ENCODE results near the gene S100PBP.

The S100PBP gene

DNA sequence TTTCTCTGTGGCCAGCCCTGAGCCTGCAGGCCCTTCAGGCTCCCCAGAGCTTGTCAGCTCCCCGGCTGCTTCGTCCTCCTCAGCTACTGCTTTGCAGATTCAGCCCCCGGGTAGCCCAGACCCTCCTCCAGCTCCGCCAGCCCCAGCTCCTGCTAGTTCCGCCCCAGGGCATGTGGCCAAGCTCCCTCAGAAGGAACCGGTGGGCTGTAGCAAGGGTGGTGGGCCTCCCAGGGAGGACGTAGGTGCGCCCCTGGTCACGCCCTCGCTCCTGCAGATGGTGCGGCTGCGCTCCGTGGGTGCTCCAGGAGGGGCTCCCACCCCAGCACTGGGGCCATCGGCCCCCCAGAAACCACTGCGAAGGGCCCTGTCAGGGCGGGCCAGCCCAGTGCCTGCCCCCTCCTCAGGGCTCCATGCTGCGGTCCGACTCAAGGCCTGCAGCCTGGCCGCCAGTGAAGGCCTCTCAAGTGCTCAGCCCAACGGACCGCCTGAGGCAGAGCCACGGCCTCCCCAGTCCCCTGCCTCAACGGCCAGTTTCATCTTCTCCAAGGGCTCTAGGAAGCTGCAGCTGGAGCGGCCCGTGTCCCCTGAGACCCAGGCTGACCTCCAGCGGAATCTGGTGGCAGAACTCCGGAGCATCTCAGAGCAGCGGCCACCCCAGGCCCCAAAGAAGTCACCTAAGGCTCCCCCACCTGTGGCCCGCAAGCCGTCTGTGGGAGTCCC lies 45.7 kb upstream of the S100PBP start:
- DNase-seq (ENCODE audit: low spot score): no peak
- in situ Hi-C loops (cut with MboI; ENCODE audit: low sequenced_read_pairs, unreplicated experiment): no loop called here

DNA sequence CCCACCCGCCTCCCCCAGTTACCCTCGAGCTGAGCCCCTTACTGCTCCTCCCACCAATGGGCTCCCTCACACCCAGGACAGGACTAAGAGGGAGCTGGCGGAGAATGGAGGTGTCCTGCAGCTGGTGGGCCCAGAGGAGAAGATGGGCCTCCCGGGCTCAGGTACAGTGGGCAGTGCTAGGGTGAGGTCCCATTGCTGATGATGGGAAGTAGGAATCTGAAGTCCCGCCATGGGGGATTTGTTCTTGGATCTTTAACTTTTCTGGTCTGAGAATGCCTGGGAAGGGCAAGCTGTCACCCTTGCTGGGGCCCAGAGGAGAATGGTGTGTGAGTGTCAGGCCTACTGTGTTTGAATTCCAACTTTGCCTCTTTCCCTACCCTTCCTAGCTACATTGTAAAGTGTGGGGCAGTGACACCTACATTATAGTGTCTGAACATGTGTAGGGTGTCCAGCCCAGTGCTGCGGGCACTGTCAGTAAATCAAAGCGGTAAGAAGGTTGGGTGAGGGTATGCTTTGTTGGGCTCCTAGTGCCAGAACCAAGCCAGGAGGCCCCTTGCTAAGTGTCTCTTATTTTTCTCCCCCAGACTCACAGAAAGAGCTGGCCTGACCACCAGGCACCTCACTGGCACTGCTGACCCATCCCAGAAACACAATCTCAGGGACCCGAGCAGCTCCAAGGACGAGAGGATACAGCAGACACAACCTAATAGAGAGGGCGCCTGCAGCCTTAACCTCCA lies 45.0 kb upstream of the S100PBP start:
- TF ChIP-seq, protein P1, sequence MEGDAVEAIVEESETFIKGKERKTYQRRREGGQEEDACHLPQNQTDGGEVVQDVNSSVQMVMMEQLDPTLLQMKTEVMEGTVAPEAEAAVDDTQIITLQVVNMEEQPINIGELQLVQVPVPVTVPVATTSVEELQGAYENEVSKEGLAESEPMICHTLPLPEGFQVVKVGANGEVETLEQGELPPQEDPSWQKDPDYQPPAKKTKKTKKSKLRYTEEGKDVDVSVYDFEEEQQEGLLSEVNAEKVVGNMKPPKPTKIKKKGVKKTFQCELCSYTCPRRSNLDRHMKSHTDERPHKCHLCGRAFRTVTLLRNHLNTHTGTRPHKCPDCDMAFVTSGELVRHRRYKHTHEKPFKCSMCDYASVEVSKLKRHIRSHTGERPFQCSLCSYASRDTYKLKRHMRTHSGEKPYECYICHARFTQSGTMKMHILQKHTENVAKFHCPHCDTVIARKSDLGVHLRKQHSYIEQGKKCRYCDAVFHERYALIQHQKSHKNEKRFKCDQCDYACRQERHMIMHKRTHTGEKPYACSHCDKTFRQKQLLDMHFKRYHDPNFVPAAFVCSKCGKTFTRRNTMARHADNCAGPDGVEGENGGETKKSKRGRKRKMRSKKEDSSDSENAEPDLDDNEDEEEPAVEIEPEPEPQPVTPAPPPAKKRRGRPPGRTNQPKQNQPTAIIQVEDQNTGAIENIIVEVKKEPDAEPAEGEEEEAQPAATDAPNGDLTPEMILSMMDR (IDR thresholded peaks at IDR 0.05; ENCODE audit: borderline replicate concordance, control extremely low read depth, extremely low read depth, insufficient read depth, missing control alignments): no peak
- no peak for DNase-seq (ENCODE audit: low spot score)
- in situ Hi-C loops (cut with MboI; ENCODE audit: low sequenced_read_pairs, unreplicated experiment): no loop called here

More for the DNA sequence above, 45.7 kb upstream of the S100PBP start:
- TF ChIP-seq, protein P1 (IDR thresholded peaks at IDR 0.05; ENCODE audit: borderline replicate concordance, control extremely low read depth, extremely low read depth, insufficient read depth, missing control alignments): no peak

DNA sequence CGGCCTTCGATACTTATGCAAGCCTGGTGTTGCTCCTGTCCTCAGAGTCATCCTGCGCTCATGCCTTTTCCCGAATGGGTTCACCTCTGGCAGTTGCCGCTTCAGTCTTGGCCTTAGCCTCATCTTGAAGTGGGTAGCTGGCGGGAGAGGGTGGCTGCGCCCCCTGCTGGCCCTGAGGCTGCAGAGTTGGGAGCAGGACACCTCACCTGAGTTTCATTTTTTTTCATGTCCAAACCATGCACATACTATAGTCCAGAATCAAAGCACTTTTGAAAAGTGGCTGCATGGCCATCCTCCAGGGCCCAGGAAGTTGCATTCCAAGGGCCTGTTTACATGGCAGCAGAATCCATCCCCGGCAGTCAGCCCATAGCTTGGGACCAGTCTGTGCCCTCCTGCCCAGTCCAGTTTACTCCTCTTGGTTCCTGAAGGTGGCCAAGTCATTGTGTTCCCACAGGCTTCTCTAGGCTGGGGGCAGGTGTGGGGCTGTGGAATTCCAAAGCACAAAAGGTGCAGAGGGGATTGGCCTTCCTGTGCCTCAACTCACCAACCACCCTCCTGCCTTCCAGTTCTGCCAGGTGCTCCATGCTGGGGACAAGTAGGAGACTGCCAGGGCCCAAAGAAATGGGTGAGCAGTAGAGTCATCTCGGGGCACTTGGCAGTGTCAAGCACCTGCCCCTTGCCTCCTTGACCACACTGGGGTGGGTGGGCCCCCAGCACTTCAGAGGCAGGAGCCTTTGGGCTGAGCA lies 44.3 kb upstream of the S100PBP start:
- TF ChIP-seq, protein P1 (IDR thresholded peaks at IDR 0.05; ENCODE audit: borderline replicate concordance, control extremely low read depth, extremely low read depth, insufficient read depth, missing control alignments): peak; percentile 94
- DNase-seq (ENCODE audit: low spot score): peak; percentile 89
- in situ Hi-C loops (cut with MboI; ENCODE audit: low sequenced_read_pairs, unreplicated experiment): no loop called here

DNA sequence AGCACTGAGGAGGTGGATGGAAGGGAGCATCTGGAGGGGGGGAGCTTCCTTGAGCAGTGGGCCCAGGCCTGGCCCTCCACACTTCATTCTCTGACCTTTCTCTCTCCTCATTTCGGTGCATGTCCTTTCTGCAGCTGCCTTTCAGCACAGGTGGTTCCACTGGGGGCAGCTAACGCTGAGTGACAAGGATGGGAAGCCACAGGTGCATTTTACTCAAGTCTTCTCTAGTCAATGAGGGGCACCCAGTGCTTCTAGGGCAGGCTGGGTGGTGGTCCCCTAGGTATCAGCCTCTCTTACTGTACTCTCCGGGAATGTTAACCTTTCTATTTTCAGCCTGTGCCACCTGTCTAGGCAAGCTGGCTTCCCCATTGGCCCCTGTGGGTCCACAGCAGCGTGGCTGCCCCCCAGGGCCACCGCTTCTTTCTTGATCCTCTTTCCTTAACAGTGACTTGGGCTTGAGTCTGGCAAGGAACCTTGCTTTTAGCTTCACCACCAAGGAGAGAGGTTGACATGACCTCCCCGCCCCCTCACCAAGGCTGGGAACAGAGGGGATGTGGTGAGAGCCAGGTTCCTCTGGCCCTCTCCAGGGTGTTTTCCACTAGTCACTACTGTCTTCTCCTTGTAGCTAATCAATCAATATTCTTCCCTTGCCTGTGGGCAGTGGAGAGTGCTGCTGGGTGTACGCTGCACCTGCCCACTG lies 43.5 kb upstream of the S100PBP start:
- in situ Hi-C loops (cut with MboI; ENCODE audit: low sequenced_read_pairs, unreplicated experiment): no loop called here
- DNase-seq (ENCODE audit: low spot score): no peak
- TF ChIP-seq, protein P1 (IDR thresholded peaks at IDR 0.05; ENCODE audit: borderline replicate concordance, control extremely low read depth, extremely low read depth, insufficient read depth, missing control alignments): no peak

DNA sequence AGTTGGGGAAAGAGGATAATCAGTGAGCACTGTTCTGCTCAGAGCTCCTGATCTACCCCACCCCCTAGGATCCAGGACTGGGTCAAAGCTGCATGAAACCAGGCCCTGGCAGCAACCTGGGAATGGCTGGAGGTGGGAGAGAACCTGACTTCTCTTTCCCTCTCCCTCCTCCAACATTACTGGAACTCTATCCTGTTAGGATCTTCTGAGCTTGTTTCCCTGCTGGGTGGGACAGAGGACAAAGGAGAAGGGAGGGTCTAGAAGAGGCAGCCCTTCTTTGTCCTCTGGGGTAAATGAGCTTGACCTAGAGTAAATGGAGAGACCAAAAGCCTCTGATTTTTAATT lies 43.0 kb upstream of the S100PBP start:
- TF ChIP-seq, protein P1 (IDR thresholded peaks at IDR 0.05; ENCODE audit: borderline replicate concordance, control extremely low read depth, extremely low read depth, insufficient read depth, missing control alignments): no peak
- no peak for DNase-seq (ENCODE audit: low spot score)
- in situ Hi-C loops (cut with MboI; ENCODE audit: low sequenced_read_pairs, unreplicated experiment): no loop called here
